Measurements from ENCODE around the gene OPN3.

DNA sequence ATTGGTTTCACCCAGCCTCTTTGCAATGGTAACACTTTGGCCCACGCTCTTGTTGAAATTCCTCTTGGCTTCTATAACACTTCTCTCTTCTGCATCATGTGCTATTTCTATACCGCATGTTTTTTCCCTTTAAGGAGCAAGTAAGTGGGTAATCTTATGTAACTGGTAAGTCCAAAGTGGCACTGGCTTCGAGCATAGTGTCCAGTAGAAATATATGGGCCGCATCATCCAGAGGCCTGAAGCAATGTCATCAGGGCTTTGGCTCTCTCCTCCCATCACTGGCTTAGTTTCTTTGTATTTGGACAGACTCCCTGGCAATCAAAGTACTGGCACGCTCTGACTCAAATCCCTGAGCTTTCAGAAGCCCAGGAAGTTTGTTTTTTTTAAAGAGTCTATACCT is 17.5 kb downstream of the OPN3 start:
- TF ChIP-seq MAZ (IDR thresholded peaks at IDR 0.05; ENCODE audit: borderline replicate concordance, low read depth, low read length) (no peak), BHLHE40 (IDR thresholded peaks at IDR 0.05; ENCODE audit: low read depth, low read length) (no peak), ELK1 (IDR thresholded peaks at IDR 0.05; ENCODE audit: borderline replicate concordance, low read depth, low read length) (no peak), CEBPB (IDR thresholded peaks at IDR 0.05; ENCODE audit: low read depth, low read length) (no peak), CTCF (conservative IDR thresholded peaks at IDR 0.05; ENCODE audit: low read depth, low read length) (no peak)

Measured in IMR-90 (cell line).